H9 (cell line): Measurements from ENCODE around the gene TSNAX. TPM values are rescaled to one million over a fixed set of nuclear protein-coding genes. Genes with fewer than 3 reads are reported as not detected.

Experiments
- DNase-seq: peaks from one replicate; pipeline ENCODE4 v3.0.0-alpha.2; 2017
- H2AFZ ChIP-seq: one replicate; pipeline ENCODE4 v1.6.1; 2013; ENCODE audit warnings: mild to moderate bottlenecking, low read length, control low read depth, moderate library complexity
- H2AK5ac ChIP-seq: 2 replicates; pipeline ENCODE4 v1.6.1; 2013; ENCODE audit warnings: low read length, control low read depth, mixed read lengths; ENCODE audit not compliant: insufficient read length
- H2BK120ac ChIP-seq: one replicate; pipeline ENCODE4 v1.6.1; 2013; ENCODE audit warnings: low read depth, mild to moderate bottlenecking, low read length, control low read depth, inconsistent platforms; ENCODE audit not compliant: poor library complexity, severe bottlenecking
- H2BK12ac ChIP-seq: 2 replicates; pipeline ENCODE4 v1.6.1; 2013; ENCODE audit warnings: low read length, control low read depth, mixed read lengths, low read depth; ENCODE audit not compliant: insufficient read length
- H2BK15ac ChIP-seq: 2 replicates; pipeline ENCODE4 v1.6.1; 2013; ENCODE audit warnings: low read depth, low read length, control low read depth
- H2BK20ac ChIP-seq: one replicate; pipeline ENCODE4 v1.6.1; 2013; ENCODE audit warnings: low read depth, mild to moderate bottlenecking, low read length, control low read depth, inconsistent platforms; ENCODE audit not compliant: poor library complexity, severe bottlenecking
- H2BK5ac ChIP-seq: 2 replicates; pipeline ENCODE4 v1.6.1; 2013; ENCODE audit warnings: low read length, control low read depth, mixed read lengths; ENCODE audit not compliant: insufficient read length
- H3K14ac ChIP-seq: 2 replicates; pipeline ENCODE4 v1.6.1; 2013; ENCODE audit warnings: low read length, control low read depth; ENCODE audit not compliant: insufficient read depth
- H3K18ac ChIP-seq: 2 replicates; pipeline ENCODE4 v1.6.1; 2013; ENCODE audit warnings: low read depth, mild to moderate bottlenecking, mixed read lengths, low read length, control low read depth; ENCODE audit not compliant: insufficient read length
- H3K23ac ChIP-seq: 2 replicates; pipeline ENCODE4 v1.6.1; 2013; ENCODE audit warnings: low read length, control low read depth, mixed read lengths, low read depth; ENCODE audit not compliant: insufficient read length
- H3K23me2 ChIP-seq: 2 replicates; pipeline ENCODE4 v1.6.1; 2013; ENCODE audit warnings: low read depth, mild to moderate bottlenecking, mixed read lengths, low read length, control low read depth; ENCODE audit not compliant: insufficient read length, poor library complexity, severe bottlenecking
- H3K27ac ChIP-seq: 2 replicates; pipeline ENCODE4 v1.5.1; 2013; ENCODE audit warnings: low read length, control low read depth, mixed read lengths, low read depth; ENCODE audit not compliant: insufficient read length
- H3K27me3 ChIP-seq: 2 replicates; pipeline ENCODE4 v1.6.1; 2013; ENCODE audit warnings: low read length, control low read depth, inconsistent platforms; ENCODE audit not compliant: insufficient read depth
- H3K4ac ChIP-seq: 2 replicates; pipeline ENCODE4 v1.6.1; 2013; ENCODE audit warnings: low read depth, mild to moderate bottlenecking, control low read depth, inconsistent platforms, low read length, moderate library complexity
- H3K4me1 ChIP-seq: 2 replicates; pipeline ENCODE4 v1.6.1; 2013; ENCODE audit warnings: low read length, control low read depth, inconsistent platforms; ENCODE audit not compliant: insufficient read depth
- H3K4me2 ChIP-seq: 2 replicates; pipeline ENCODE4 v1.6.1; 2013; ENCODE audit warnings: low read length, control low read depth, mixed read lengths; ENCODE audit not compliant: insufficient read length, insufficient read depth
- H3K56ac ChIP-seq: 2 replicates; pipeline ENCODE4 v1.6.1; 2013; ENCODE audit warnings: low read depth, mild to moderate bottlenecking, mixed read lengths, low read length, control low read depth; ENCODE audit not compliant: insufficient read length
- H3K79me1 ChIP-seq: 2 replicates; pipeline ENCODE4 v1.6.1; 2013; ENCODE audit warnings: low read depth, mild to moderate bottlenecking, moderate library complexity, low read length, control low read depth, inconsistent platforms; ENCODE audit not compliant: insufficient read depth, poor library complexity, severe bottlenecking
- H3K79me2 ChIP-seq: 2 replicates; pipeline ENCODE4 v1.6.1; 2013; ENCODE audit warnings: low read length, control low read depth, inconsistent platforms; ENCODE audit not compliant: insufficient read depth
- H3K9ac ChIP-seq: 2 replicates; pipeline ENCODE4 v1.6.1; 2013; ENCODE audit warnings: low read length, control low read depth, mixed read lengths; ENCODE audit not compliant: insufficient read length; ENCODE audit errors: extremely low read depth
- H3K9me3 ChIP-seq: one replicate; pipeline ENCODE4 v1.6.1; 2013; ENCODE audit warnings: low read depth, low read length, inconsistent platforms; ENCODE audit not compliant: control insufficient read depth
- H3T11ph ChIP-seq: one replicate; pipeline ENCODE4 v1.6.1; 2013; ENCODE audit warnings: mild to moderate bottlenecking, low read length, control low read depth, inconsistent platforms
- H4K20me1 ChIP-seq: one replicate; pipeline ENCODE4 v1.6.1; 2013; ENCODE audit not compliant: control insufficient read depth, insufficient read length, insufficient read depth
- H4K5ac ChIP-seq: 2 replicates; pipeline ENCODE4 v1.6.1; 2013; ENCODE audit warnings: low read depth, mild to moderate bottlenecking, mixed read lengths, low read length, control low read depth; ENCODE audit not compliant: insufficient read length
- H4K8ac ChIP-seq: replicated peaks from 2 replicates; pipeline ENCODE4 v1.6.1; 2013; ENCODE audit warnings: low read length, control low read depth, mixed read lengths, low read depth; ENCODE audit not compliant: insufficient read length
- H4K91ac ChIP-seq: 2 replicates; pipeline ENCODE4 v1.6.1; 2013; ENCODE audit warnings: low read depth, mild to moderate bottlenecking, moderate library complexity, mixed read lengths, low read length, control low read depth; ENCODE audit not compliant: insufficient read length
- H3K27ac Mint-ChIP-seq, 3 experiments: 2 replicates in 2 of 3; 3 replicates in 1 of 3; pipeline ENCODE4 v1.8.0; 2020 to 2021; ENCODE audit warnings: mixed read lengths in 3 of 3, mild to moderate bottlenecking in 1 of 3, moderate library complexity in 1 of 3
- H3K27me3 Mint-ChIP-seq: 2 replicates; pipeline ENCODE4 v1.8.0; 2021; ENCODE audit warnings: low read depth, mild to moderate bottlenecking, moderate library complexity, mixed read lengths
- H3K36me3 Mint-ChIP-seq, 3 experiments: 2 replicates in 2 of 3; 3 replicates in 1 of 3; pipeline ENCODE4 v1.8.0; 2020 to 2021; ENCODE audit warnings: low read depth in 3 of 3, mixed read lengths in 3 of 3; ENCODE audit not compliant: insufficient read depth in 1 of 3
- H3K4me1 Mint-ChIP-seq, 2 experiments: 2 replicates each; pipeline ENCODE4 v1.8.0; 2020; ENCODE audit warnings: mixed read lengths in 2 of 2
- H3K4me3 Mint-ChIP-seq, 2 experiments: 2 replicates in 1 of 2; 3 replicates in 1 of 2; pipeline ENCODE4 v1.8.0; 2020 to 2021; ENCODE audit warnings: mild to moderate bottlenecking in 2 of 2, mixed read lengths in 2 of 2, moderate library complexity in 1 of 2
- H3K9me3 Mint-ChIP-seq, 2 experiments: 2 replicates in 1 of 2; 3 replicates in 1 of 2; pipeline ENCODE4 v1.8.0; 2020; ENCODE audit warnings: mild to moderate bottlenecking in 2 of 2, mixed read lengths in 2 of 2, moderate library complexity in 1 of 2
- WGBS: extraction: QIAGEN DNeasy Blood & Tissue Kit; methylation state at CpG from one replicate; pipeline ENCODE4 v1.1.7; 2013; ENCODE audit warnings: missing lambda C conversion rate, low lambda C conversion rate, mixed read lengths; ENCODE audit not compliant: insufficient read length; ENCODE audit errors: extremely low coverage; 5-methylcytosine and 5-hydroxymethylcytosine counted together
- total RNA-seq: library from RNA; stranded (reverse); gene quantifications from 2 replicates; pipeline ENCODE4 v1.2.1, GENCODE V29; 2021
- TF ChIP-seq, protein P1 (sequence below): fragments of 200-600 bp; sonication (generic); conservative IDR thresholded peaks from 3 replicates; pipeline ENCODE4 v1.8.0; 2021; ENCODE audit warnings: antibody characterized with exemption, mild to moderate bottlenecking

Gene TSNAX
- total RNA-seq, 1 experiment from 2014 or later, result 39.9 TPM

DNA sequence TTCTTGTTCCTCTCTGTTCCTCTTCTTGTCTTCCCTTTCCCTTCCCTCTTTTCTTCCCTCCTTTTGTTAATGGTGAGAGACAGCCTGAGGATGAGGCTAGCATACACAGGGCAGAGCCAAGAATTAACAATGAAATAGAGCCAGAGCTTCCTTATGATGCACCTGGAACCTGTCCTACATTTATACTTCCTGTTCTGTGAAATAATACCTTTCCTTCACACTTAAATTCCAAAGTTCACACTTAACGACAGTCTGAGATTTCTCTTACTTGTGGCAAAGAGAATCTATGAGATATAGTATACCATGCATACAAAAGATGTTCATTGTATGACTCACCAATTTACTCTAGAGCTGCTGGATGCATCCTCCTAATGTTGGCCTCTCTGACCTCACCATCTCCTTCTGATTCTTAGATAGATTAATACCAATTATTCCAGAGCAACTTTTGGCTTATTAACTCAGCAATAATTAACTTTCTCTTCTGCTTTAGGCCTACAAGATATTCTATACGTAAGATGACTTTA is 30.8 kb upstream of the TSNAX start:
- DNase-seq, result no peak
- Mint-ChIP-seq H3K27me3 (no peaks in the 10 kb centered on the region; the same call in 1 of the 2 replicates), H3K9me3 (peaks cover 28 to 33% of the 10 kb centered on the region in 2 experiments), H3K36me3 (peaks cover 5 to 16% (median 16%) of the 10 kb centered on the region in 3 experiments; a peak in 6 of 7 replicates), H3K27ac (no peak overlapping the region), H3K4me1 (peaks cover 0 to 1% of the 10 kb centered on the region in 2 experiments; a peak in 2 of 4 replicates), H3K4me3 (no peak overlapping the region)
- Histone ChIP-seq H3T11ph (no peak overlapping the region), H3K18ac (no peak overlapping the region), H3K9me3 (peaks cover 8% of the 10 kb centered on the region), H4K91ac (no peak overlapping the region), H3K79me2 (no peaks in the 10 kb centered on the region), H3K4me1 (no peaks in the 10 kb centered on the region), H3K4ac (no peak overlapping the region), H3K56ac (no peak overlapping the region), H3K23me2 (no peaks in the 10 kb centered on the region), H3K9ac (no peak overlapping the region), H2AK5ac (no peak overlapping the region), H3K23ac (no peak overlapping the region), H4K20me1 (no peaks in the 10 kb centered on the region), H2BK120ac (no peak overlapping the region), H2BK5ac (no peak overlapping the region), H3K4me2 (no peak overlapping the region), H3K14ac (no peak overlapping the region), H3K79me1 (no peaks in the 10 kb centered on the region), H4K8ac (no peak overlapping the region), H2AFZ (no peak overlapping the region), H4K5ac (no peak overlapping the region), H2BK20ac (no peak overlapping the region), H3K27ac (no peak overlapping the region), H2BK12ac (no peak overlapping the region), H2BK15ac (no peak overlapping the region), H3K27me3 (no peaks in the 10 kb centered on the region)
- TF ChIP-seq, protein P1, sequence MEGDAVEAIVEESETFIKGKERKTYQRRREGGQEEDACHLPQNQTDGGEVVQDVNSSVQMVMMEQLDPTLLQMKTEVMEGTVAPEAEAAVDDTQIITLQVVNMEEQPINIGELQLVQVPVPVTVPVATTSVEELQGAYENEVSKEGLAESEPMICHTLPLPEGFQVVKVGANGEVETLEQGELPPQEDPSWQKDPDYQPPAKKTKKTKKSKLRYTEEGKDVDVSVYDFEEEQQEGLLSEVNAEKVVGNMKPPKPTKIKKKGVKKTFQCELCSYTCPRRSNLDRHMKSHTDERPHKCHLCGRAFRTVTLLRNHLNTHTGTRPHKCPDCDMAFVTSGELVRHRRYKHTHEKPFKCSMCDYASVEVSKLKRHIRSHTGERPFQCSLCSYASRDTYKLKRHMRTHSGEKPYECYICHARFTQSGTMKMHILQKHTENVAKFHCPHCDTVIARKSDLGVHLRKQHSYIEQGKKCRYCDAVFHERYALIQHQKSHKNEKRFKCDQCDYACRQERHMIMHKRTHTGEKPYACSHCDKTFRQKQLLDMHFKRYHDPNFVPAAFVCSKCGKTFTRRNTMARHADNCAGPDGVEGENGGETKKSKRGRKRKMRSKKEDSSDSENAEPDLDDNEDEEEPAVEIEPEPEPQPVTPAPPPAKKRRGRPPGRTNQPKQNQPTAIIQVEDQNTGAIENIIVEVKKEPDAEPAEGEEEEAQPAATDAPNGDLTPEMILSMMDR, result no peak
- WGBS, result no CpG with 5 or more reads among the region's 2 CpGs
